NCI-H1436 treated with DMSO at 0.1 percent for 48 hours (cell line): ENCODE results near the gene ZNF546.
"Not testable (repeated sequence)": the region's sequence is repeated elsewhere in the genome, so short reads cannot be mapped to it uniquely, and the experiment has no call there.

ENCODE experiments used
- DNase-seq: peaks from one replicate; lab custom pipeline; 2025; lab: John Stamatoyannopoulos, UW

Gene ZNF546

GRCh38 chr19:39986643-39987042, 10.2 kb upstream of the ZNF546 start:
- DNase-seq, result no peak

GRCh38 chr19:39987167-39987566, 9.7 kb upstream of the ZNF546 start:
- DNase-seq, result no peak

GRCh38 chr19:39987596-39987995, 9.3 kb upstream of the ZNF546 start:
- no peak for DNase-seq

- DNase-seq, result no peak
These were observed 3.3 kb upstream of the ZNF546 start for GRCh38 chr19:39993605-39994004.

GRCh38 chr19:39994361-39994760, 2.5 kb upstream of the ZNF546 start:
- no peak for DNase-seq

- no peak for DNase-seq
These were observed 1.1 kb upstream of the ZNF546 start for GRCh38 chr19:39995794-39996193.

- no peak for DNase-seq
These were observed 546 bp upstream of the ZNF546 start for GRCh38 chr19:39996218-39996810.

- no peak for DNase-seq
These were observed 867 bp downstream of the ZNF546 start for GRCh38 chr19:39997638-39998216.

- DNase-seq, result no peak
These were observed 1.6 kb downstream of the ZNF546 start for GRCh38 chr19:39998501-39998900.

GRCh38 chr19:40005691-40006272, 8.9 kb downstream of the ZNF546 start:
- DNase-seq, result no peak

- no peak for DNase-seq
These were observed 9.4 kb downstream of the ZNF546 start for GRCh38 chr19:40006273-40006691.

GRCh38 chr19:40009674-40010073, 12.8 kb downstream of the ZNF546 start:
- no peak for DNase-seq

GRCh38 chr19:40013991-40014390, 17.1 kb downstream of the ZNF546 start:
- no peak for DNase-seq

- DNase-seq, result no peak
These were observed 27.1 kb downstream of the ZNF546 start for GRCh38 chr19:40023969-40024368.

- no peak for DNase-seq
These were observed 29.2 kb downstream of the ZNF546 start for GRCh38 chr19:40025938-40026596.

- DNase-seq, result no peak
These were observed 29.7 kb downstream of the ZNF546 start for GRCh38 chr19:40026597-40026970.

- no peak for DNase-seq
These were observed 37.2 kb downstream of the ZNF546 start for GRCh38 chr19:40033989-40034560.

- DNase-seq, result no peak
These were observed 39.1 kb downstream of the ZNF546 start for GRCh38 chr19:40035996-40036395.

GRCh38 chr19:40038047-40038446, 41.2 kb downstream of the ZNF546 start:
- not testable (repeated sequence) for DNase-seq

GRCh38 chr19:40041718-40042117, 44.9 kb downstream of the ZNF546 start:
- not testable (repeated sequence) for DNase-seq

- no peak for DNase-seq
These were observed 56.6 kb downstream of the ZNF546 start for GRCh38 chr19:40053491-40053890.

GRCh38 chr19:40054632-40055031, 57.8 kb downstream of the ZNF546 start:
- DNase-seq, result no peak

GRCh38 chr19:40055049-40055448, 58.2 kb downstream of the ZNF546 start:
- DNase-seq, result no peak
